KMS-11 (cell line): ENCODE measurements around the gene SCN4A.
"Not testable (repeated sequence)": the region's sequence is repeated elsewhere in the genome, so short reads cannot be mapped to it uniquely, and the experiment has no call there.

Experiments
- H2AFZ ChIP-seq: fragments of 200-600 bp; sonication (generic); 2 replicates; pipeline ENCODE4 v1.6.1; 2016; ENCODE audit warnings: antibody characterized with exemption, mixed run types, low read depth
- H3K27ac ChIP-seq: fragments of 200-600 bp; sonication (generic); 2 replicates; pipeline ENCODE4 v1.6.1; 2016; ENCODE audit warnings: mild to moderate bottlenecking, mixed run types
- H3K27me3 ChIP-seq: fragments of 200-600 bp; sonication (generic); 2 replicates; pipeline ENCODE4 v1.6.1; 2017; ENCODE audit warnings: mild to moderate bottlenecking, low read depth, mixed run types, moderate library complexity; ENCODE audit not compliant: insufficient read depth
- H3K36me3 ChIP-seq: fragments of 200-600 bp; sonication (generic); 2 replicates; pipeline ENCODE4 v1.6.1; 2017; ENCODE audit warnings: mild to moderate bottlenecking, mixed run types; ENCODE audit not compliant: insufficient read depth
- H3K4me1 ChIP-seq: fragments of 200-600 bp; sonication (generic); 2 replicates; pipeline ENCODE4 v1.6.1; 2016; ENCODE audit warnings: mild to moderate bottlenecking, low read depth, mixed run types; ENCODE audit not compliant: poor library complexity, severe bottlenecking
- H3K4me2 ChIP-seq: fragments of 200-600 bp; sonication (generic); 2 replicates; pipeline ENCODE4 v1.7.0; 2016; ENCODE audit warnings: mild to moderate bottlenecking, mixed run types
- H3K4me3 ChIP-seq: fragments of 200-600 bp; sonication (generic); IDR thresholded peaks from 2 replicates; pipeline ENCODE4 v1.6.1; 2017; ENCODE audit warnings: low read depth, low read length, mixed read lengths; ENCODE audit not compliant: insufficient read depth
- H3K79me2 ChIP-seq: fragments of 200-600 bp; sonication (generic); 2 replicates; pipeline ENCODE4 v1.6.1; 2016; ENCODE audit warnings: low read depth, mixed run types; ENCODE audit not compliant: insufficient read depth
- H3K9ac ChIP-seq: fragments of 200-600 bp; sonication (generic); 2 replicates; pipeline ENCODE4 v1.6.1; 2016; ENCODE audit warnings: mild to moderate bottlenecking, mixed run types
- H4K20me1 ChIP-seq: fragments of 200-600 bp; sonication (generic); 2 replicates; pipeline ENCODE4 v1.6.1; 2016; ENCODE audit warnings: mild to moderate bottlenecking, mixed run types; ENCODE audit not compliant: insufficient read depth
- CTCF ChIP-seq: fragments of 200-600 bp; sonication (generic); conservative IDR thresholded peaks from 2 replicates; pipeline ENCODE4 v1.6.1; 2017; ENCODE audit warnings: low read depth, mild to moderate bottlenecking, antibody characterized with exemption, low read length, moderate library complexity, mixed read lengths

SCN4A gene

DNA sequence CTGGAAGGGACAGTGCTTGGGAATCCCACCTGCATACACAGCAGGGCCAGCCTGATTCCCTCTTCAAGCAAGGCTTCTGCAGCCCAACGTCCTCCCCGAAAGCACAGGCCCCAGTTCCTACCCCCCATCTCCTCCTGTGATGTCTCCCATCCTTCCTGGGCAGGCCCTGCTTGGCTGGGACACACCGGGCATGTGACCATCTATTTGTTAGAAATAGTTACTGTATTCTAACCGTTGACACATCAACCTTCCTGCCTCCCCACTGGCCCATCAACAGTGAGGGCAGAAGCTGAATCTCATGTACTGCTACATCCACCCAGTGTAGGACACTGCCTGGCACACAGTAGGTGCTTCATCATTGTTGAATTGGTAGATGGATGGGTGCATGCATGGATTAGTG is 36.1 kb upstream of the SCN4A start:
- H3K4me1 ChIP-seq: peaks cover 7% of the 10 kb centered on the region
- no peak overlapping the region for H3K27ac ChIP-seq
- H2AFZ ChIP-seq: no peak overlapping the region
- no peak overlapping the region for H3K4me2 ChIP-seq
- no peak for TF ChIP-seq CTCF
- no peaks in the 10 kb centered on the region for H3K27me3 ChIP-seq
- H3K79me2 ChIP-seq: no peaks in the 10 kb centered on the region
- H3K9ac ChIP-seq: no peak overlapping the region
- H3K36me3 ChIP-seq: no peaks in the 10 kb centered on the region
- H4K20me1 ChIP-seq: no peaks in the 10 kb centered on the region
- no peak overlapping the region for H3K4me3 ChIP-seq

GRCh38 chr17:64008346-64008745 is 35.6 kb upstream of the SCN4A start:
- Histone ChIP-seq H3K79me2 (no peaks in the 10 kb centered on the region), H3K27ac (no peak overlapping the region), H2AFZ (no peak overlapping the region), H3K27me3 (no peaks in the 10 kb centered on the region), H3K4me1 (peaks cover 7% of the 10 kb centered on the region), H3K9ac (no peak overlapping the region), H4K20me1 (no peaks in the 10 kb centered on the region), H3K4me2 (no peak overlapping the region), H3K36me3 (no peaks in the 10 kb centered on the region), H3K4me3 (no peak overlapping the region)
- TF ChIP-seq CTCF: no peak

GRCh38 chr17:64007838-64008282 is 35.1 kb upstream of the SCN4A start:
- TF ChIP-seq CTCF: no peak
- H4K20me1 ChIP-seq: no peaks in the 10 kb centered on the region
- H3K27ac ChIP-seq: no peak overlapping the region
- peaks cover 7% of the 10 kb centered on the region for H3K4me1 ChIP-seq
- no peaks in the 10 kb centered on the region for H3K27me3 ChIP-seq
- H3K79me2 ChIP-seq: no peaks in the 10 kb centered on the region
- no peak overlapping the region for H3K9ac ChIP-seq
- H3K4me2 ChIP-seq: no peak overlapping the region
- no peaks in the 10 kb centered on the region for H3K36me3 ChIP-seq
- no peak overlapping the region for H2AFZ ChIP-seq
- no peak overlapping the region for H3K4me3 ChIP-seq

DNA sequence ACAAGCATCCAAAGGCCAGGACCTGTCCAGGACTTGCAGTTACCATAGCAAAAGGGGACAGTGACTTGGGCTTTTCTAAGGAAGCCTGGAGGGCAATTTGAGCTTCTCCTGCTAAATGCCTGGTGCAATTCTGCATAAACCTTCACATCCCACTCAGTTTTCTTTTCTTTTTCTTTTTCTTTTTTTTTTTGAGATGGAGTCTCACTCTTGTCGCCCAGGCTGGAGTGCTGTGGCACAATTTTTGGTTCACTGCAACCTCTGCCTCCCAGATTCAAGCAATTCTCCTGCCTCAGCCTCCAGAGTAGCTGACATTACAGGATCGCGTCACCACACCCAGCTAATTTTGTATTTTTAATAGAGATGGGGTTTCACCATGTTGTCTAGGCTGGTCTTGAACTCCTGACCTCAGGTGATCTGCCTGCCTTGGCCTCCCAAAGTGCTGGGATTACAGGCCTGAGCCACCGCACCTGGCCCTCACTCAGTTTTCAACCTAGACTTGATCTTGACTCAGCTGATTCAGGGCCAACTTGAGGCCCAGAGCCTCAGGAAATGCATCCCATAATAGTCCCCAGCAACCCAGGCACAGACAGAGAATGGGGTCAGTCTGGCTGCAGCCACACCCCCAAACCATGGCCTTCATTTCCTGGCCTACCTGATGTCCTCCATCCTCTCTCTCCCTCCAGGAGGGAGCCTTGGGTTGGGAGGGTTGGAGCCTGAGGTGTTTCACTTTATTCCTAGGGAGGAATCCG is 34.5 kb upstream of the SCN4A start:
- H3K36me3 ChIP-seq, H3K27ac ChIP-seq, H3K4me2 ChIP-seq, H3K4me1 ChIP-seq, H3K4me3 ChIP-seq, H3K27me3 ChIP-seq, H2AFZ ChIP-seq, H3K9ac ChIP-seq, H3K79me2 ChIP-seq, H4K20me1 ChIP-seq: not testable (repeated sequence)

- H3K9ac ChIP-seq: no peak overlapping the region
- H3K27ac ChIP-seq: no peak overlapping the region
- no peaks in the 10 kb centered on the region for H3K79me2 ChIP-seq
- H3K27me3 ChIP-seq: no peaks in the 10 kb centered on the region
- no peak overlapping the region for H3K4me2 ChIP-seq
- H3K36me3 ChIP-seq: no peaks in the 10 kb centered on the region
- no peak for TF ChIP-seq CTCF
- H3K4me1 ChIP-seq: peaks cover 7% of the 10 kb centered on the region
- no peaks in the 10 kb centered on the region for H4K20me1 ChIP-seq
- H3K4me3 ChIP-seq: no peak overlapping the region
- no peak overlapping the region for H2AFZ ChIP-seq
These were observed 33.8 kb upstream of the SCN4A start for GRCh38 chr17:64006361-64007088.
